HL-60/S4 (cell line): ENCODE results near the gene GSTT2B.
"Not testable (repeated sequence)": the region's sequence is repeated elsewhere in the genome, so short reads cannot be mapped to it uniquely, and the experiment has no call there.

Source experiments
- in situ Hi-C: fragments of 300-500 bp; cut with MboI; formaldehyde crosslinking; loops from 2 replicates; pipeline ENCODE4 v1.14.3; 2022; ENCODE audit warnings: low sequenced_read_pairs

The GSTT2B gene

GRCh38 chr22:23907423-23907822 lies 53.6 kb downstream of the GSTT2B start:
- in situ Hi-C loops, result not testable (repeated sequence)
